Neural cell (in vitro differentiated cells): Measurements from ENCODE around the gene RELCH. TPM values are rescaled to one million over a fixed set of nuclear protein-coding genes. Genes with fewer than 3 reads are reported as not detected.

ENCODE experiments used
- H2AFZ ChIP-seq: fragments of 200-600, 300-800 bp; sonication (generic), shearing (Covaris generic); 2 replicates; pipeline ENCODE4 v1.6.0; 2014; ENCODE audit warnings: low read depth, mild to moderate bottlenecking, antibody characterized with exemption, low read length, moderate library complexity
- H3F3A ChIP-seq: fragments of 200-600 bp; shearing (Covaris generic); 2 replicates; pipeline ENCODE4 v1.6.1; 2016; ENCODE audit warnings: mild to moderate bottlenecking, moderate library complexity, mixed read lengths, antibody characterized with exemption, low read length; ENCODE audit not compliant: insufficient read depth, poor library complexity, severe bottlenecking
- H3K27ac ChIP-seq: fragments of 200-600, 300-800 bp; sonication (generic), shearing (Covaris generic); 2 replicates; pipeline ENCODE4 v1.5.1; 2014; ENCODE audit warnings: mild to moderate bottlenecking, low read length, moderate library complexity
- H3K27me3 ChIP-seq: fragments of 300-800, 200-600 bp; sonication (generic), shearing (Covaris generic); 2 replicates; pipeline ENCODE4 v1.6.0; 2014; ENCODE audit warnings: mild to moderate bottlenecking, low read depth, low read length, moderate library complexity; ENCODE audit not compliant: insufficient read depth
- H3K36me3 ChIP-seq: fragments of 300-800, 200-600 bp; sonication (generic), shearing (Covaris generic); 2 replicates; pipeline ENCODE4 v1.5.1; 2014; ENCODE audit warnings: mild to moderate bottlenecking, antibody characterized with exemption, low read length, moderate library complexity; ENCODE audit not compliant: insufficient read depth
- H3K4me2 ChIP-seq: fragments of 300-800, 200-600 bp; sonication (generic), shearing (Covaris generic); 2 replicates; pipeline ENCODE4 v1.6.0; 2014; ENCODE audit warnings: mild to moderate bottlenecking, low read length
- H3K4me3 ChIP-seq: fragments of 300-800, 200-600 bp; sonication (generic), shearing (Covaris generic); 2 replicates; pipeline ENCODE4 v1.5.1; 2014; ENCODE audit warnings: mild to moderate bottlenecking, low read length, moderate library complexity
- H3K79me2 ChIP-seq: fragments of 200-600 bp; shearing (Covaris generic); replicated peaks from 2 replicates; pipeline ENCODE4 v1.6.0; 2014; ENCODE audit warnings: mild to moderate bottlenecking, low read length, moderate library complexity; ENCODE audit not compliant: insufficient read depth
- H3K9ac ChIP-seq: fragments of 300-800, 200-600 bp; sonication (generic), shearing (Covaris generic); 2 replicates; pipeline ENCODE4 v1.6.1; 2016; ENCODE audit warnings: mild to moderate bottlenecking, low read length, mixed read lengths
- H3K9me2 ChIP-seq: fragments of 200-600 bp; shearing (Covaris generic); 2 replicates; pipeline ENCODE4 v1.6.1; 2016; ENCODE audit warnings: mild to moderate bottlenecking, low read length, mixed read lengths; ENCODE audit not compliant: insufficient read depth
- H3K9me3 ChIP-seq: fragments of 200-600, 300-800 bp; sonication (generic), shearing (Covaris generic); 2 replicates; pipeline ENCODE4 v1.6.1; 2016; ENCODE audit warnings: mild to moderate bottlenecking, mixed run types, low read length, moderate library complexity, mixed read lengths
- H4K20me1 ChIP-seq: fragments of 200-600 bp; shearing (Covaris generic); 2 replicates; pipeline ENCODE4 v1.6.1; 2016; ENCODE audit warnings: mild to moderate bottlenecking, mixed run types; ENCODE audit not compliant: insufficient read depth
- EP300 ChIP-seq: fragments of 450-650 bp; conservative IDR thresholded peaks from 2 replicates; pipeline ENCODE4 v1.6.1; 2014; ENCODE audit warnings: antibody characterized with exemption, mild to moderate bottlenecking, moderate library complexity; ENCODE audit not compliant: poor library complexity, severe bottlenecking
- EZH2 ChIP-seq: fragments of 200-600, 300-800 bp; shearing (Covaris generic), sonication (generic); IDR thresholded peaks from 2 replicates; pipeline ENCODE4 v1.6.1; 2014; ENCODE audit warnings: antibody characterized with exemption, low read length, borderline replicate concordance, mild to moderate bottlenecking; ENCODE audit not compliant: insufficient read depth, poor library complexity, severe bottlenecking
- MXI1 ChIP-seq: fragments of 450-650 bp; conservative IDR thresholded peaks from 2 replicates; pipeline ENCODE4 v1.6.1; 2014; ENCODE audit warnings: antibody characterized with exemption, mild to moderate bottlenecking; ENCODE audit not compliant: poor library complexity, severe bottlenecking
- POLR2AphosphoS5 ChIP-seq: IDR thresholded peaks from 2 replicates; pipeline ENCODE4 v1.6.1; 2012
- RAD21 ChIP-seq: fragments of 450-650 bp; conservative IDR thresholded peaks from 2 replicates; pipeline ENCODE4 v1.6.1; 2014; ENCODE audit warnings: antibody characterized with exemption, mild to moderate bottlenecking, moderate library complexity
- REST ChIP-seq: IDR thresholded peaks from 2 replicates; pipeline ENCODE4 v1.6.1; 2012; ENCODE audit warnings: borderline replicate concordance
- SMC3 ChIP-seq: fragments of 450-650 bp; conservative IDR thresholded peaks from 2 replicates; pipeline ENCODE4 v1.6.1; 2014; ENCODE audit warnings: antibody characterized with exemption, mild to moderate bottlenecking, moderate library complexity; ENCODE audit not compliant: poor library complexity
- TAF1 ChIP-seq: IDR thresholded peaks from 2 replicates; pipeline ENCODE4 v1.6.1; 2012; ENCODE audit warnings: low read depth
- polyA plus RNA-seq: library from polyadenylated mRNA; depleted of rRNA; stranded (reverse); fragments of >200 nt; gene quantifications from 2 replicates; pipeline ENCODE4 v1.2.3, GENCODE V29; 2014
- TF ChIP-seq, protein P1 (sequence below): fragments of 450-650 bp; IDR thresholded peaks from 2 replicates; pipeline ENCODE4 v1.5.1; 2014; ENCODE audit warnings: antibody characterized with exemption, mild to moderate bottlenecking, moderate library complexity; ENCODE audit not compliant: poor library complexity, severe bottlenecking

RELCH gene
- polyA plus RNA-seq, 1 donor from 2014 or later, result 80.2 TPM

GRCh38 chr18:62245177-62245576 is 58.1 kb downstream of the RELCH start:
- no peaks in the 10 kb centered on the region for H3K9me3 ChIP-seq
- TF ChIP-seq POLR2AphosphoS5, result no peak
- TF ChIP-seq SMC3, result no peak
- no peak for TF ChIP-seq RAD21
- TF ChIP-seq, protein P1, sequence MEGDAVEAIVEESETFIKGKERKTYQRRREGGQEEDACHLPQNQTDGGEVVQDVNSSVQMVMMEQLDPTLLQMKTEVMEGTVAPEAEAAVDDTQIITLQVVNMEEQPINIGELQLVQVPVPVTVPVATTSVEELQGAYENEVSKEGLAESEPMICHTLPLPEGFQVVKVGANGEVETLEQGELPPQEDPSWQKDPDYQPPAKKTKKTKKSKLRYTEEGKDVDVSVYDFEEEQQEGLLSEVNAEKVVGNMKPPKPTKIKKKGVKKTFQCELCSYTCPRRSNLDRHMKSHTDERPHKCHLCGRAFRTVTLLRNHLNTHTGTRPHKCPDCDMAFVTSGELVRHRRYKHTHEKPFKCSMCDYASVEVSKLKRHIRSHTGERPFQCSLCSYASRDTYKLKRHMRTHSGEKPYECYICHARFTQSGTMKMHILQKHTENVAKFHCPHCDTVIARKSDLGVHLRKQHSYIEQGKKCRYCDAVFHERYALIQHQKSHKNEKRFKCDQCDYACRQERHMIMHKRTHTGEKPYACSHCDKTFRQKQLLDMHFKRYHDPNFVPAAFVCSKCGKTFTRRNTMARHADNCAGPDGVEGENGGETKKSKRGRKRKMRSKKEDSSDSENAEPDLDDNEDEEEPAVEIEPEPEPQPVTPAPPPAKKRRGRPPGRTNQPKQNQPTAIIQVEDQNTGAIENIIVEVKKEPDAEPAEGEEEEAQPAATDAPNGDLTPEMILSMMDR, result no peak
- no peak for TF ChIP-seq TAF1
- no peak for TF ChIP-seq EZH2
- TF ChIP-seq EP300, result no peak
- no peak for TF ChIP-seq REST
- no peak for TF ChIP-seq MXI1
- no peaks in the 10 kb centered on the region for H4K20me1 ChIP-seq
- no peak overlapping the region for H3K27ac ChIP-seq
- H3K9me2 ChIP-seq, result no peaks in the 10 kb centered on the region
- no peaks in the 10 kb centered on the region for H3K79me2 ChIP-seq
- no peaks in the 10 kb centered on the region for H3F3A ChIP-seq
- H3K36me3 ChIP-seq, result no peaks in the 10 kb centered on the region
- H3K9ac ChIP-seq, result no peak overlapping the region
- no peaks in the 10 kb centered on the region for H3K27me3 ChIP-seq
- H3K4me3 ChIP-seq, result no peak overlapping the region
- H2AFZ ChIP-seq, result no peak overlapping the region
- H3K4me2 ChIP-seq, result no peak overlapping the region

DNA sequence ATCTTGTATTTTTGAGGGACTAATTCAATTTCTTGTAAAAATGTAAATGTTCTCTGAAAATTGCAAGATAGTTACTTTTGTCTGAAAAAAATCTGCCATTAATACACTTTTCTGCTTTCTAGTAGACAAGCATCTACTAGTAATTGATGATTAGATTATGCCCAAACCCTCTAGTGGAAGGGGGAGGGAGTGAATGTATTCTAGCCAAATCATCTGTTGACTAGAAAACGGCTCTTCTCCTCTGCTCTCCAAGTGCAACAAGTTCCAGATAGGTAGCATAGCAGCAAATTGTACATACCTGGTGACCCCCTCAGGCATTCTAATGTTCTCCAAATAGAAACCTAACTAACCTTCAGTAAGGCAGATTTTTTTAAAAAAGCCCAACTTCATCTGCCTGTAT is 58.6 kb downstream of the RELCH start:
- Histone ChIP-seq H3K4me2 (no peak overlapping the region), H3K27me3 (no peaks in the 10 kb centered on the region), H3K79me2 (no peaks in the 10 kb centered on the region), H3F3A (no peaks in the 10 kb centered on the region), H3K9me2 (no peaks in the 10 kb centered on the region), H2AFZ (no peak overlapping the region), H4K20me1 (no peaks in the 10 kb centered on the region), H3K27ac (no peak overlapping the region), H3K36me3 (no peaks in the 10 kb centered on the region), H3K9ac (no peak overlapping the region), H3K4me3 (no peak overlapping the region), H3K9me3 (no peaks in the 10 kb centered on the region)
- TF ChIP-seq EP300, result no peak
- TF ChIP-seq SMC3, result no peak
- no peak for TF ChIP-seq REST
- TF ChIP-seq MXI1, result no peak
- TF ChIP-seq TAF1, result no peak
- TF ChIP-seq, protein P1, result no peak
- TF ChIP-seq EZH2, result no peak
- TF ChIP-seq RAD21, result no peak
- no peak for TF ChIP-seq POLR2AphosphoS5
